Mesothelial cell of epicardium (in vitro differentiated cells): ENCODE data around the gene TOP2B. TPM values are rescaled to one million over a fixed set of nuclear protein-coding genes. Genes with fewer than 3 reads are reported as not detected.

Experiments
- DNase-seq, 2 experiments: peaks; one replicate each; pipeline ENCODE4 v3.0.0; 2021; ENCODE audit warnings: low spot score in 2 of 2; ENCODE audit not compliant: unreplicated experiment in 2 of 2
- H3K27ac Mint-ChIP-seq: 2 replicates; pipeline ENCODE4 v1.8.0; 2021; ENCODE audit warnings: mixed read lengths
- H3K27me3 Mint-ChIP-seq: 2 replicates; pipeline ENCODE4 v1.8.0; 2021; ENCODE audit warnings: low read depth, mixed read lengths
- H3K36me3 Mint-ChIP-seq: 2 replicates; pipeline ENCODE4 v1.8.0; 2021; ENCODE audit warnings: mixed read lengths
- H3K4me1 Mint-ChIP-seq: 2 replicates; pipeline ENCODE4 v1.8.0; 2021; ENCODE audit warnings: mixed read lengths
- H3K4me3 Mint-ChIP-seq: 2 replicates; pipeline ENCODE4 v1.8.0; 2021; ENCODE audit warnings: mild to moderate bottlenecking, moderate library complexity, mixed read lengths
- H3K9me3 Mint-ChIP-seq: 2 replicates; pipeline ENCODE4 v1.8.0; 2021; ENCODE audit warnings: mixed read lengths
- CTCF ChIP-seq: fragments of 200-600 bp; sonication (generic); IDR thresholded peaks from one replicate; pipeline ENCODE4 v1.5.0; 2021; ENCODE audit warnings: antibody characterized with exemption; ENCODE audit not compliant: unreplicated experiment
- total RNA-seq: library from RNA; stranded (reverse); gene quantifications from 3 replicates; pipeline ENCODE4 v1.2.1, GENCODE V29; 2021

Gene TOP2B
- total RNA-seq, 1 donor from 2014 or later, result 203 TPM

GRCh38 chr3:25582242-25582641 is 82.5 kb downstream of the TOP2B start:
- no peak for DNase-seq
- H3K27ac Mint-ChIP-seq, result peak overlapping the region; percentile 54
- H3K36me3 Mint-ChIP-seq, result peaks cover 42% of the 10 kb centered on the region
- no peaks in the 10 kb centered on the region for H3K27me3 Mint-ChIP-seq
- no peak for TF ChIP-seq CTCF
- H3K4me3 Mint-ChIP-seq, result no peak overlapping the region
- no peaks in the 10 kb centered on the region for H3K9me3 Mint-ChIP-seq
- H3K4me1 Mint-ChIP-seq, result peaks cover 14% of the 10 kb centered on the region

GRCh38 chr3:25581823-25582222 is 82.9 kb downstream of the TOP2B start:
- peak overlapping the region; percentile 54 for H3K27ac Mint-ChIP-seq
- H3K4me3 Mint-ChIP-seq, result no peak overlapping the region
- DNase-seq, result no peak
- H3K36me3 Mint-ChIP-seq, result peaks cover 44% of the 10 kb centered on the region
- peaks cover 14% of the 10 kb centered on the region for H3K4me1 Mint-ChIP-seq
- H3K27me3 Mint-ChIP-seq, result no peaks in the 10 kb centered on the region
- no peak for TF ChIP-seq CTCF
- no peaks in the 10 kb centered on the region for H3K9me3 Mint-ChIP-seq

- Mint-ChIP-seq H3K9me3 (no peaks in the 10 kb centered on the region), H3K27me3 (no peaks in the 10 kb centered on the region), H3K4me3 (no peak overlapping the region), H3K4me1 (peaks cover 14% of the 10 kb centered on the region), H3K27ac (peak overlapping the region; percentile 54), H3K36me3 (peaks cover 48% of the 10 kb centered on the region)
- TF ChIP-seq CTCF, result no peak
- no peak for DNase-seq
Measured at GRCh38 chr3:25581335-25581734, 83.4 kb downstream of the TOP2B start.

- Mint-ChIP-seq H3K27me3 (no peaks in the 10 kb centered on the region), H3K4me3 (no peak overlapping the region), H3K27ac (no peak overlapping the region), H3K4me1 (peaks cover 14% of the 10 kb centered on the region), H3K36me3 (peaks cover 48% of the 10 kb centered on the region), H3K9me3 (no peaks in the 10 kb centered on the region)
- no peak for TF ChIP-seq CTCF
- DNase-seq, result no peak
Measured at GRCh38 chr3:25580534-25580933, 84.2 kb downstream of the TOP2B start.

- no peak for TF ChIP-seq CTCF
- H3K4me1 Mint-ChIP-seq, result peaks cover 19% of the 10 kb centered on the region
Measured at GRCh38 chr3:25578059-25578458, 86.6 kb downstream of the TOP2B start.

GRCh38 chr3:25576831-25577454 is 87.8 kb downstream of the TOP2B start:
- Mint-ChIP-seq H3K9me3 (no peaks in the 10 kb centered on the region), H3K36me3 (peaks cover 37% of the 10 kb centered on the region), H3K4me1 (peaks cover 8% of the 10 kb centered on the region), H3K4me3 (no peak overlapping the region), H3K27ac (no peak overlapping the region), H3K27me3 (no peaks in the 10 kb centered on the region)
- DNase-seq, result no peak
- TF ChIP-seq CTCF, result no peak

More at GRCh38 chr3:25578059-25578458, 86.6 kb downstream of the TOP2B start:
- Mint-ChIP-seq H3K27ac (peak overlapping the region; percentile 80), H3K27me3 (no peaks in the 10 kb centered on the region), H3K9me3 (no peaks in the 10 kb centered on the region), H3K36me3 (peaks cover 47% of the 10 kb centered on the region), H3K4me3 (no peak overlapping the region)
- DNase-seq, result no peak
